Upper lobe of left lung (tissue), 6 donors: ENCODE data around the gene TAAR2. TPM values are rescaled to one million over a fixed set of nuclear protein-coding genes. Genes with fewer than 3 reads are reported as not detected.

Source experiments
- ATAC-seq, 2 donors: fragments of 200-7000 bp; cut with Tn5 transposase; one replicate each; pipeline ENCODE4 v1.9.1; 2022; ENCODE audit warnings: mild to moderate bottlenecking in 2 of 2, moderate library complexity in 2 of 2; ENCODE audit not compliant: low FRiP score in 2 of 2
- DNase-seq, 2 donors: peaks; one replicate each; pipeline ENCODE4 v3.0.0-alpha.2; 2019 to 2020
- H3K27ac ChIP-seq, 4 donors: fragments of 200-600 bp; sonication (generic); one replicate each; pipeline ENCODE4 v1.5.1; 2016 to 2019
- H3K27me3 ChIP-seq, 4 donors: fragments of 200-600 bp; sonication (generic); one replicate each; pipeline ENCODE4 v1.5.1; 2017 to 2019
- H3K36me3 ChIP-seq, 4 donors: fragments of 200-600 bp; sonication (generic); one replicate each; pipeline ENCODE4 v1.5.1; 2016 to 2019
- H3K4me1 ChIP-seq, 4 donors: fragments of 200-600 bp; sonication (generic); one replicate each; pipeline ENCODE4 v1.5.1; 2018 to 2019
- H3K4me3 ChIP-seq, 4 donors: fragments of 200-600 bp; sonication (generic); one replicate each; pipeline ENCODE4 v1.5.1; 2017 to 2019; ENCODE audit warnings: mild to moderate bottlenecking in 2 of 4, moderate library complexity in 1 of 4
- H3K9me3 ChIP-seq, 4 donors: fragments of 200-600 bp; sonication (generic); one replicate each; pipeline ENCODE4 v1.5.1; 2018 to 2019
- CTCF ChIP-seq, 6 experiments: fragments of 450-650 bp in 4 of 6; fragments of 200-600 bp in 2 of 6; sonication (generic) in 2 of 6; IDR thresholded peaks; one replicate each; pipeline ENCODE4 v1.5.1; 2016 to 2019; ENCODE audit warnings: antibody characterized with exemption in 6 of 6
- EP300 ChIP-seq, 4 donors: sonication (generic); formaldehyde crosslinking; IDR thresholded peaks; one replicate each; pipeline ENCODE4 v1.5.1; 2017; ENCODE audit warnings: antibody characterized with exemption in 4 of 4, control low read depth in 2 of 4
- POLR2A ChIP-seq, 4 donors: fragments of 450-650 bp; IDR thresholded peaks; one replicate each; pipeline ENCODE4 v1.5.1; 2016 to 2017; ENCODE audit warnings: antibody characterized with exemption in 4 of 4, mild to moderate bottlenecking in 2 of 4
- POLR2AphosphoS5 ChIP-seq, 2 donors: sonication (generic); formaldehyde crosslinking; IDR thresholded peaks; one replicate each; pipeline ENCODE4 v1.5.1; 2017; ENCODE audit warnings: antibody characterized with exemption in 2 of 2
- WGBS, 2 donors: methylation state at CpG; one replicate each; pipeline ENCODE4 v1.1.5; 2017 to 2018; 5-methylcytosine and 5-hydroxymethylcytosine counted together
- total RNA-seq, 6 donors: library from RNA; depleted of rRNA in 4 of 6; stranded (reverse); fragments of >200 nt in 4 of 6; gene quantifications; one replicate each; pipeline versions ENCODE4 v1.1.0 to v1.2.1, GENCODE V29; 2016 to 2021
- donor health status: DM: no; HTN: no; CAD: no; lungs with moderate emphysema.
- donor health status: DM: no; HTN: yes; CAD: no; lungs with severe emphysema.

Gene TAAR2
- total RNA-seq, 6 donors from 2014 or later, result not detected

GRCh38 chr6:132634796-132635195 lies 10.7 kb upstream of the TAAR2 start:
- ATAC-seq (no peak), DNase-seq (no peak)
- no peak for TF ChIP-seq POLR2A (IDR thresholded peaks at IDR 0.05)
- no peak for TF ChIP-seq CTCF (IDR thresholded peaks at IDR 0.05)
- TF ChIP-seq POLR2AphosphoS5 (IDR thresholded peaks at IDR 0.05), result no peak
- no peak for TF ChIP-seq EP300 (IDR thresholded peaks at IDR 0.05)
- H3K9me3 ChIP-seq, result no peaks in the 10 kb centered on the region
- no peaks in the 10 kb centered on the region for H3K36me3 ChIP-seq
- H3K27ac ChIP-seq, result no peak overlapping the region
- WGBS, 2 donors, result 73 to 84% methylated on average over 4 of the region's 4 CpGs
- no peaks in the 10 kb centered on the region for H3K4me1 ChIP-seq
- H3K4me3 ChIP-seq, result no peak overlapping the region
- H3K27me3 ChIP-seq, result no peaks in the 10 kb centered on the region

- no peaks in the 10 kb centered on the region for H3K36me3 ChIP-seq
- H3K4me1 ChIP-seq, result no peaks in the 10 kb centered on the region
- no peak for DNase-seq
- H3K9me3 ChIP-seq, result no peaks in the 10 kb centered on the region
- WGBS, 2 donors, result 73 to 80% methylated on average over 2 of the region's 2 CpGs
- no peak overlapping the region for H3K4me3 ChIP-seq
- no peak for TF ChIP-seq POLR2AphosphoS5 (IDR thresholded peaks at IDR 0.05)
- no peak for TF ChIP-seq POLR2A (IDR thresholded peaks at IDR 0.05)
- no peak for TF ChIP-seq CTCF (IDR thresholded peaks at IDR 0.05)
- no peak for TF ChIP-seq EP300 (IDR thresholded peaks at IDR 0.05)
- no peak for ATAC-seq
- no peak overlapping the region for H3K27ac ChIP-seq
- no peaks in the 10 kb centered on the region for H3K27me3 ChIP-seq
Measured at GRCh38 chr6:132633362-132633761, 9.3 kb upstream of the TAAR2 start.

- no peaks in the 10 kb centered on the region for H3K4me1 ChIP-seq
- 60 to 63% methylated on average over 6 of the region's 6 CpGs for WGBS, 2 donors
- no peak overlapping the region for H3K27ac ChIP-seq
- H3K36me3 ChIP-seq, result no peaks in the 10 kb centered on the region
- H3K4me3 ChIP-seq, result no peak overlapping the region
- TF ChIP-seq POLR2A (IDR thresholded peaks at IDR 0.05), result no peak
- TF ChIP-seq CTCF (IDR thresholded peaks at IDR 0.05), result no peak
- no peak for TF ChIP-seq EP300 (IDR thresholded peaks at IDR 0.05)
- TF ChIP-seq POLR2AphosphoS5 (IDR thresholded peaks at IDR 0.05), result no peak
- DNase-seq (no peak), ATAC-seq (no peak)
- peaks cover 0 to 5% (median 0%) of the 10 kb centered on the region in 4 donors for H3K9me3 ChIP-seq
- no peaks in the 10 kb centered on the region for H3K27me3 ChIP-seq
Measured at GRCh38 chr6:132623106-132623845, 799 bp downstream of the TAAR2 start.

- no peaks in the 10 kb centered on the region for H3K36me3 ChIP-seq
- no peaks in the 10 kb centered on the region for H3K27me3 ChIP-seq
- DNase-seq (no peak), ATAC-seq (no peak)
- TF ChIP-seq POLR2AphosphoS5 (IDR thresholded peaks at IDR 0.05), result no peak
- no peak for TF ChIP-seq CTCF (IDR thresholded peaks at IDR 0.05)
- no peak for TF ChIP-seq POLR2A (IDR thresholded peaks at IDR 0.05)
- TF ChIP-seq EP300 (IDR thresholded peaks at IDR 0.05), result no peak
- no peak overlapping the region for H3K4me3 ChIP-seq
- no peaks in the 10 kb centered on the region for H3K9me3 ChIP-seq
- 38 to 40% methylated on average over 1 of the region's 1 CpG for WGBS, 2 donors
- H3K27ac ChIP-seq, result no peak overlapping the region
- no peaks in the 10 kb centered on the region for H3K4me1 ChIP-seq
Measured at GRCh38 chr6:132616677-132617076, 7.4 kb downstream of the TAAR2 start.

GRCh38 chr6:132614554-132614953 lies 9.5 kb downstream of the TAAR2 start:
- Histone ChIP-seq H3K27me3 (no peaks in the 10 kb centered on the region), H3K4me1 (no peaks in the 10 kb centered on the region), H3K9me3 (no peaks in the 10 kb centered on the region), H3K36me3 (no peaks in the 10 kb centered on the region), H3K27ac (no peak overlapping the region), H3K4me3 (no peak overlapping the region)
- TF ChIP-seq CTCF (IDR thresholded peaks at IDR 0.05), result no peak
- no peak for TF ChIP-seq EP300 (IDR thresholded peaks at IDR 0.05)
- no peak for TF ChIP-seq POLR2A (IDR thresholded peaks at IDR 0.05)
- no peak for TF ChIP-seq POLR2AphosphoS5 (IDR thresholded peaks at IDR 0.05)
- ATAC-seq, result no peak
- DNase-seq, result no peak
- 75 to 80% methylated on average over 6 of the region's 7 CpGs for WGBS, 2 donors
